GM23338 (cell line): ENCODE data around the gene PCED1A.

Experiments
- CREB1 ChIP-seq: fragments of 250-450 bp; sonication (Bioruptor Pico); IDR thresholded peaks from 2 replicates; pipeline ENCODE4 v1.5.0; 2020; ENCODE audit warnings: low read depth, mild to moderate bottlenecking, moderate library complexity
- CTCF ChIP-seq, 2 experiments: fragments of 200-600 bp in 1 of 2; sonication (generic) in 1 of 2; conservative IDR thresholded peaks; 2 replicates each; pipeline versions ENCODE4 v1.5.1 to v1.6.1; 2016 to 2017; ENCODE audit warnings: antibody characterized with exemption in 2 of 2, low read depth in 2 of 2, mild to moderate bottlenecking in 2 of 2, moderate library complexity in 1 of 2
- EZH2 ChIP-seq: fragments of 200-600 bp; sonication (generic); IDR thresholded peaks from one replicate; pipeline ENCODE4 v1.8.0; 2017; ENCODE audit warnings: antibody characterized with exemption, mild to moderate bottlenecking, low read depth; ENCODE audit not compliant: unreplicated experiment
- EZH2phosphoT487 ChIP-seq: fragments of 200-600 bp; sonication (generic); IDR thresholded peaks from one replicate; pipeline ENCODE4 v1.8.1; 2018; ENCODE audit warnings: antibody characterized with exemption; ENCODE audit not compliant: unreplicated experiment
- JUNB ChIP-seq: IDR thresholded peaks from one replicate; pipeline ENCODE4 v1.6.1; 2016; ENCODE audit warnings: antibody characterized with exemption; ENCODE audit not compliant: unreplicated experiment
- NANOG ChIP-seq: IDR thresholded peaks from 2 replicates; pipeline ENCODE4 v1.6.1; 2016; ENCODE audit warnings: antibody characterized with exemption, borderline replicate concordance
- POLR2AphosphoS5 ChIP-seq: IDR thresholded peaks from 2 replicates; pipeline ENCODE4 v1.6.1; 2016; ENCODE audit warnings: antibody characterized with exemption, low read depth
- REST ChIP-seq: IDR thresholded peaks from one replicate; pipeline ENCODE4 v1.6.1; 2018; ENCODE audit warnings: antibody characterized with exemption; ENCODE audit not compliant: unreplicated experiment
- STAT1 ChIP-seq: IDR thresholded peaks from one replicate; pipeline ENCODE4 v1.6.1; 2016; ENCODE audit warnings: antibody characterized with exemption; ENCODE audit not compliant: unreplicated experiment
- ZNF114 ChIP-seq: fragments of 250-450 bp; sonication (Bioruptor Pico); IDR thresholded peaks from 2 replicates; pipeline ENCODE4 v1.5.0; 2020; ENCODE audit warnings: mild to moderate bottlenecking, moderate library complexity
- ZNF331 ChIP-seq: fragments of 250-450 bp; sonication (Bioruptor Pico); IDR thresholded peaks from 2 replicates; pipeline ENCODE4 v1.5.0; 2020; ENCODE audit warnings: low read depth, mild to moderate bottlenecking, moderate library complexity
- ZNF462 ChIP-seq: fragments of 250-450 bp; sonication (Bioruptor Pico); IDR thresholded peaks from 2 replicates; pipeline ENCODE4 v1.5.0; 2020; ENCODE audit warnings: mild to moderate bottlenecking, moderate library complexity
- TF ChIP-seq, protein P1 (sequence below): IDR thresholded peaks from 2 replicates; pipeline ENCODE4 v1.6.1; 2016; ENCODE audit warnings: antibody characterized with exemption

DNA sequence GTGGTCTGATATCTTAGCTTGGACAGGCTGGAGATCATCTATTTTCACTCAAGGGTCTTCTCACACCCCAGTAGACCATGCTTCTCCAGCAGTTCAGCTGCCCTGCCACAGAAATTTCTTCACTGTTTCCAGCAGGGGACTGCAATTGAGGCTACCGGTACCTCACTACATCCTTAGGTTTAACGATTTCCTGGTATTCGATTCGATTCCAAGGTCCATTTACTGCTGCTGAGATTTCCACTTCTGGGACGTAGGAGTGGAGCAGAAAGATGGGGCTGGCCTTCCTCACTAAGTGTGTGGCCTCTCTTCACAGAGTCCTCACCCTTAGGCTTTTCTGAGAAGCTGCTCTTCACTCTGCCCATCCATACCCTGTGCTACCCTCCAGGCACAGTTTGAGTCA, 6.2 kb upstream of the PCED1A start:
- TF ChIP-seq CREB1 (CRISPR knock-in tag) (no peak), CTCF (conservative IDR thresholded peaks at IDR 0.05; ENCODE audit: low read depth in 2 of 2) (no peak), POLR2AphosphoS5 (no peak), EZH2 (no peak), REST (no peak), EZH2phosphoT487 (no peak), JUNB (no peak), STAT1 (no peak), ZNF462 (CRISPR knock-in tag) (no peak), ZNF331 (no peak), NANOG (no peak), ZNF114 (CRISPR knock-in tag) (no peak)
- TF ChIP-seq, protein P1, sequence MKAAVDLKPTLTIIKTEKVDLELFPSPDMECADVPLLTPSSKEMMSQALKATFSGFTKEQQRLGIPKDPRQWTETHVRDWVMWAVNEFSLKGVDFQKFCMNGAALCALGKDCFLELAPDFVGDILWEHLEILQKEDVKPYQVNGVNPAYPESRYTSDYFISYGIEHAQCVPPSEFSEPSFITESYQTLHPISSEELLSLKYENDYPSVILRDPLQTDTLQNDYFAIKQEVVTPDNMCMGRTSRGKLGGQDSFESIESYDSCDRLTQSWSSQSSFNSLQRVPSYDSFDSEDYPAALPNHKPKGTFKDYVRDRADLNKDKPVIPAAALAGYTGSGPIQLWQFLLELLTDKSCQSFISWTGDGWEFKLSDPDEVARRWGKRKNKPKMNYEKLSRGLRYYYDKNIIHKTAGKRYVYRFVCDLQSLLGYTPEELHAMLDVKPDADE: no peak
